ENCODE data around the gene THSD7A.

Gene THSD7A, protein sequence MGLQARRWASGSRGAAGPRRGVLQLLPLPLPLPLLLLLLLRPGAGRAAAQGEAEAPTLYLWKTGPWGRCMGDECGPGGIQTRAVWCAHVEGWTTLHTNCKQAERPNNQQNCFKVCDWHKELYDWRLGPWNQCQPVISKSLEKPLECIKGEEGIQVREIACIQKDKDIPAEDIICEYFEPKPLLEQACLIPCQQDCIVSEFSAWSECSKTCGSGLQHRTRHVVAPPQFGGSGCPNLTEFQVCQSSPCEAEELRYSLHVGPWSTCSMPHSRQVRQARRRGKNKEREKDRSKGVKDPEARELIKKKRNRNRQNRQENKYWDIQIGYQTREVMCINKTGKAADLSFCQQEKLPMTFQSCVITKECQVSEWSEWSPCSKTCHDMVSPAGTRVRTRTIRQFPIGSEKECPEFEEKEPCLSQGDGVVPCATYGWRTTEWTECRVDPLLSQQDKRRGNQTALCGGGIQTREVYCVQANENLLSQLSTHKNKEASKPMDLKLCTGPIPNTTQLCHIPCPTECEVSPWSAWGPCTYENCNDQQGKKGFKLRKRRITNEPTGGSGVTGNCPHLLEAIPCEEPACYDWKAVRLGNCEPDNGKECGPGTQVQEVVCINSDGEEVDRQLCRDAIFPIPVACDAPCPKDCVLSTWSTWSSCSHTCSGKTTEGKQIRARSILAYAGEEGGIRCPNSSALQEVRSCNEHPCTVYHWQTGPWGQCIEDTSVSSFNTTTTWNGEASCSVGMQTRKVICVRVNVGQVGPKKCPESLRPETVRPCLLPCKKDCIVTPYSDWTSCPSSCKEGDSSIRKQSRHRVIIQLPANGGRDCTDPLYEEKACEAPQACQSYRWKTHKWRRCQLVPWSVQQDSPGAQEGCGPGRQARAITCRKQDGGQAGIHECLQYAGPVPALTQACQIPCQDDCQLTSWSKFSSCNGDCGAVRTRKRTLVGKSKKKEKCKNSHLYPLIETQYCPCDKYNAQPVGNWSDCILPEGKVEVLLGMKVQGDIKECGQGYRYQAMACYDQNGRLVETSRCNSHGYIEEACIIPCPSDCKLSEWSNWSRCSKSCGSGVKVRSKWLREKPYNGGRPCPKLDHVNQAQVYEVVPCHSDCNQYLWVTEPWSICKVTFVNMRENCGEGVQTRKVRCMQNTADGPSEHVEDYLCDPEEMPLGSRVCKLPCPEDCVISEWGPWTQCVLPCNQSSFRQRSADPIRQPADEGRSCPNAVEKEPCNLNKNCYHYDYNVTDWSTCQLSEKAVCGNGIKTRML (N-terminal part only)

GRCh38 chr7:11831736-11832495, at the start of gene THSD7A:
Gene THSD7A, minus strand, starts transcription at chr7:11832198. Its CDS starts 252 bp downstream, at chr7:11831946.
- DNase-seq (ENCODE audit: low read depth), result peak; percentile 47

- no peak for DNase-seq (ENCODE audit: low read depth)
These were observed 49.7 kb upstream of the THSD7A start for GRCh38 chr7:11881680-11882079.

DNA sequence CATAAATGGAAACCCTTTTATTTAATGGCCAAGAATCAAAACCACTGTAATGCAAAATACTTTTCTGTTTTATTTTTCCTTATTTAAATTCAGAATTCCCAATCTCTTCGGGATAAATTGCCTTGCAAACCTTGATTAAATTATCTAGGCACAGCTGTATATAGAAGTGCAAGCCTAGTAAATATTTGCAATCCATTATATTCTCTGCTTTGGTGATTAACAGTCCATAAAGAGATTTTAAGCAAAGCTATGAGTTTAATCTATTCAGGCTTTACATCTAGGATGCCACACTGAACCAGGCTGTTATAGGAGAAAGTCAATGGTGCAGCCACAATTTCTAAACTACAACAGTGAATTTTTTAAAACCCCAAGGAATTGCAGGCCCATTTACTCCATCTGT, 43.6 kb upstream of the THSD7A start:
- DNase-seq (ENCODE audit: low read depth), result no peak

DNA sequence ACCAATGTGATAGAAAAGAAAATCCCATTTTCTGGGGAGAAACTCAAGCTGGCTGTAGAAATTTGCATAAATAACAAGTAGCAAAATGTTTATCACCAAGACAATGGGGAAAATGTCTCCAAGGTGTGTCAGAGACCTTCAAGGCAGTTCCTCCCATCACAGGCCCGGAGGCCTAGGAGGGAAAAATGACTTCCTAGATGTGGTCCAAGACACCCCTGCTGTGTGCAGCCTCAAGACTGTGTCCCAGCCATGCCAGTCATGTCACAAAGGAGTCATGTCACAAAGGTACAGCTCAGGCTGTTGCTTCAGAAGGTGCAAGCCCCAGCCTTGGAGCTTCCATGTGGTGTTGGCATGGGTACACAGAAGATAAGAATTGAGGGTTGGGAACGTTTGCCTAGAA, 33.7 kb upstream of the THSD7A start:
- DNase-seq (ENCODE audit: low read depth), result no peak

- DNase-seq (ENCODE audit: low read depth), result peak; percentile 12
These were observed 26.8 kb upstream of the THSD7A start for GRCh38 chr7:11858622-11859302.

DNA sequence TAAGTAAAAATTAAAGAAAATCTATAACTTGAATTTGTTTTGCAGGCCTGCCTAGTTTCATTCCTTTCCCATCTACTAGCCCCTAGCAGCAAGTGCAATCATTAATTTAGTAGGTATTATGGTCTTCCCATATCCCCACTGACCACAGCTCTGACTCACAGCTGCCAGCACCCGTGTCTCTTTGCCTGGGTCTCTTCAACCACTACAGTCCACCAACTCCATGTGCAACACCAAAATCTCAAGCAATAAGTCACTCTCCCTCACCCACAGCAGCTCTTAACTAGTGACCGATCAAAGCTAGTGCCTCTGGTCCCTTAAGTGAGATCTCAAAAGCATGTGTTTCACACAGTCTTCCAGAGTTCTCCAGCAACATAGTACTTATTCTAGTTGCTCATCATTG, 26.0 kb upstream of the THSD7A start:
- DNase-seq (ENCODE audit: low read depth), result no peak

DNA sequence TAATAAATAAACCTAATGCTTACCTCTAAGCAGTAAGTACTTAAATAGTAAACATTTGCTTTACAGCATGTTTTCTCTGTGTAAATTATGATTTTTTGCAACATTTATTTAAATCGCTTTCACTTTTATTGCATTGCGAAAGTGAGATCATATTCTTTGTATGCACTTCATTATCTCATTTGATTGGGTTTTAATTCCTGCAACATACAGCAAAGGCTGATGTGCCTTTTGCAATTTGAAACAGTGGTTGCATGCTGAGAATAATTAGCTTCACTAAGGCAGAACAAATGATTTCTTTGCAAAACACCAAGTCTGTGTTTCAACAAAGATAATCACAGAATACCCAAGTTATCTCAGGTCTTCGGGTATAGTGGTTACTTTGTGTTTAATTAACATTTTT, 16.3 kb upstream of the THSD7A start:
- no peak for DNase-seq (ENCODE audit: low read depth)

- peak; percentile 29 for DNase-seq (ENCODE audit: low read depth)
These were observed 15.3 kb upstream of the THSD7A start for GRCh38 chr7:11847336-11847735.

DNA sequence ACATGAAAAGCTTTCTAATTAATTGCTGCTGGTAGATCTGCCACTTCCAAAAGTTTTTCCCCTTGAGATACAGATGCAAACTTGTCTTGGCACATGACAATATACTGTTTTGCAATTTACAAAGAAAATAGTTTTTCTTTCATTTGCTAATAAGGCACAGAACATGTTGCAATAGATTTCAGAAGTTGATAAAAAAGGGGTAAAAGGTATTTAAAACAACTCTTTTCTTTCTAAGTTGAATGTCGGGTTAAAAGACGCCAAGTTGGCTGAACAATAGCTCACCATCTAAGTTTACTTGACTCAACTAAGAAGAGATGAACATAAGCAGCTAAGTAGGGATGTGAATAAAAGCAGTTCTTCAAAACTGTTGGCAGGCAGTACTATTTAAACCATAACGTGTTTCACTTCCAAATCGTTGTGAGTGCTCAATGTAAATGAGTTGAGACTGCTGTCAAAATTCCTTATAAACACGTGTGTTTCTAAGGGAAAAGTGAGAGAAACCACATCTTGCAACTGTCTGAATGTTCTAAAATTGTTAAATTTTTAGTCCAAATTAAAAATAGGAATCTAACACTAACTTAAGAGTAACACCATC, 14.5 kb upstream of the THSD7A start:
- DNase-seq (ENCODE audit: low read depth), result peak; percentile 6

GRCh38 chr7:11843113-11843765, 11.2 kb upstream of the THSD7A start:
- DNase-seq (ENCODE audit: low read depth), result peak; percentile 34

GRCh38 chr7:11841657-11842056, 9.7 kb upstream of the THSD7A start:
- DNase-seq (ENCODE audit: low read depth), result no peak

- DNase-seq (ENCODE audit: low read depth), result no peak
These were observed 3.3 kb upstream of the THSD7A start for GRCh38 chr7:11835260-11835659.

DNA sequence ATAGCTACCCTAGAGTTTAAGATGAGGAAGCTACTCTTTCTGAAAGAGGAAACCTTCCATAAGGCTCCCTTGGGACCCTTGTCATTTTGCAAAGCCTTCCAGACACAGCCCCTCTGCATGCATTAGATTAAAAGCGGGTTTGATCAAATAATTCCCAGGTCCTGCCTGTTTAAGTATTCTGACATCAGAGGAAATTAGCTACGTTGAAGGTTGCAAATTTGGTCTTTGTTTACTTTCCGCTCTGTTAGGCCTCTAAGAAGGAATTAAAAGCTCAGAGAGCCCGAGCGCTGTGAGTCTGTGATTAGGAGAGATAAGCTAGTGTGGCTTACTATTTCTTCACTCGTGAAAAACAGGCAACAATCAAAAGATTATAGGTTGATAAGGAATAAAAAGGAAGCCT, 1.4 kb upstream of the THSD7A start:
- no peak for DNase-seq (ENCODE audit: low read depth)

DNA sequence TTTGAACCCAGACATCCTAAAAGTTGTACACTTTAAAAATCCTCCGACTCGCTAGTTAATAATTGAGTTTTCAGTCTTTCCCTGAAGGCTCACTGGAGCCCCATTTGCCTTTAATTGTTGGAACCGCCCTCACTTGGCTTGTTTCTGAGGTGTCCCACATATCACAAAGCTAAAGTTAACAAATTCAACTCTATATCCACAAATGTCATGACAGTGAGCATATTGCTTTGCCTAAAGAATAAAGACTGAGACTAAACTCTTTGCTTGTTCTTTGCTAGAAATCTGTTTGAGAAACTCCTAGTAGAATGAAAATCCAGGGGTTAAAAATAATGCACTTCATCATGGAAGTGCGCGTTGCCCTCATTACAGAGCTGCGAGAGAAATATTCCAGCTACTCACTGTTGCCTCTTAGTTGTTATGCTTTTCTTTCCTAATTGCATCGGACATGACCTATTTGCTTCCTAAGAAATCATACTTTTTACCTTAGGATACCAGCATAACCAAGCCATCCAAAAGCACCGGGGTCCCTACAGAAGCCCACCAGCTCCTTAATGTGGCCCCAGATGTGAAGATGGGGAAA, 752 bp downstream of the THSD7A start:
- DNase-seq (ENCODE audit: low read depth), result peak; percentile 31

DNA sequence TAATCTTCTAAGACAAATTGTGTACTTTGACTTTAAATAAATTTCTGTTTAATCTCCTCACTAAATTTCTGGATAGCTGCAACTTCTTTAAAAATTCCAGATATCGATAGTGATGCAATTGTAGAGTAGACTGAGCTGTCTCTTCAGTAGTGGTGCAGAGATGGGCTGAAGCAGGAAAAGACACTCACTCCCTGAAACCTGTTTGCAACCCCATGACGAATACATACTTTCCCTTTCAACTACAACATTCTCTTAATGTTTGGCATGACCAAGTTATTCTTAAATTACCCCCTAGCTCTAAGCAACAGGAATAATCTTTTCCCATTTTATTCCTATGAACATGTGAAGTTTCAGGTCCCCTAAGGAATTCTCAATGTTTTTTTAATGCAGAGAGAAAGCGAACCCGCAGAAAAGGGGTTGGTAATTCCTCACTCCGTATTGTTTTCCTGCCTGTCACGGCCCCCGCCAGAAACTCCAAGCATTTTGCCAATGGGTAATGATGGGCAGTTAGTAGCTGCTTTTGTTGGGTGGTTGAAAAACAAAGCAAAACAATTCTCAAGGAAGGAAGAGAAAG, 1.3 kb downstream of the THSD7A start:
- DNase-seq (ENCODE audit: low read depth), result peak; percentile 37

DNA sequence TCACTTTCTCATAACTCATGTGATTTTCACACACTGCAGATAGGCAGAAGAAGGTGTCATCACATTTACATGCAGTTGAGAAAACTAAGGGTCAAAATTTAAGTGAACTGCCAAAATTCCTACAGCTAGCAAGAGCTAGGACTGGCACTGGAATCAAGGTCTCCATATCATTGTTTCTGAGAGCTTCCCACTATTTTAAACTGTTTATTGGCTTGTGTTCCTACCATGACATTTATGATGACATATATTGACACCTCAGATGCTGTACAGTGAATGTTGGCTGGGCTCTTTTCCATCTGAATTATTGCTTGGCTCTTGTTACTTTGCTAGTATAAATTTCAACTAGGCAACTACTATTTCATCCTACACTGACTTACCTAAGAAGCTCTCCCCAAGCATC, 2.0 kb downstream of the THSD7A start:
- DNase-seq (ENCODE audit: low read depth), result no peak

GRCh38 chr7:11819947-11820346, 12.1 kb downstream of the THSD7A start:
- DNase-seq (ENCODE audit: low read depth), result no peak

DNA sequence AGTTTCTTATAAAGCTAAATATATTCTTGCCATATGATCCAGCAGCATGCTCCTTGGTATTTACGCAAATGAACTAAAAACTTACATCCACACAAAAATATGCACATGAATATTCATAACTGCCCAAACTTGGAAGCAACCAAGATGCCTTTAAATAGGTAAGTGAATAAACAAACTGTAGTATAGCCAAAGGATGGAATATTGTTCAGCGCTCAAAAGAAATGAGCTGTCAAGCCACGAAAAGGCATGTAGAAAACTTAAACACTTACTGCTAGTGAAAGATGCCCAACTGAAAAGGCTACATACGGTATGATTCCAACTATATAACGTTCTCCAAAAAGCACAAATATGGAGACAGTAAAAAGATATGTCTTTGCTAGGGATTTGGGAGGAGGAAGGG, 12.7 kb downstream of the THSD7A start:
- no peak for DNase-seq (ENCODE audit: low read depth)

DNA sequence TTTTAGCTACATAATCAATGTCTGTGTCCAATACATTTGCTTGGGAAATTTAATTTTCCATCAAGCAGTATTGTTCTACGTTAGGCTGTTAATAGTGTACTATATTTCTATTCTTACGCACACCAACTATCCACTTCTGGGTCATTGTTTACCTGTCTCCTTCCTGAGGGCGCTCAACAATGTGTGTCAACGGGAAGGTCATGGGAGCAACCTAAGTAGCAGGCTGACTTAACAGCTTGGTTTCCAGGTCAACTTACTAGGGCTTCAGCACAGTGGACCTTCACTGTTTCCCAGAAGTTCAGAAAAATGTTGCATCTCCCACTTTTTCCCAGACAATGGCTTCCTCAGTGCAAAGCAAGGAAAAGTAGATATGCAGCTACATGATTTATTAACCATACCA, 13.7 kb downstream of the THSD7A start:
- no peak for DNase-seq (ENCODE audit: low read depth)
